ENCODE results near the gene BCL11A. TPM values are rescaled to one million over a fixed set of nuclear protein-coding genes. Genes with fewer than 3 reads are reported as not detected.

The BCL11A gene
- polyA plus RNA-seq, 1 donor (not counting 4 experiments of a cell fraction or from before 2014, with no cell fraction given): 5.0 TPM

DNA sequence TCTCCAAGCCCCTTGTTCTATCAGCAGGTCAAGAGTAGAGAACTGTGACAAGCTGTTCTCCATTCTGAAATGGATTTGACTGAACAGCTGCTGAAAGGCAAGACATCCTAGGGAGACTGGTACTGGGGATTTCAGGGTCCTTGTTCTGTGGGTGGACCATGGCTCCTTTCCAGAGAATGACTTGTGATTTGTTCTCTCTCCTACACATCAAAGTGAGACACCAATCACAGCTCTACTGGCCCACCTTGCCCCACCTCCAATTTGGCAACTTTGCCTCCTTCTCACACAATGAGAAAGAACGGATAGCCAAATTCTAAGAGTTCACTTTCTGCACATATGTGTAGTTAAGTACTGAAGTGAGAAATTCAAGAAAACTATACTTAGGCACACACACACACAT lies 67.4 kb downstream of the BCL11A start:
- H4K20me1 ChIP-seq (ENCODE audit: control insufficient read depth, extremely low read depth, insufficient read depth, low read length): no peaks in the 10 kb centered on the region
- no peaks in the 10 kb centered on the region for H3K9me3 ChIP-seq (ENCODE audit: control insufficient read depth, low read depth, low read length)
- no peaks in the 10 kb centered on the region for H3K79me2 ChIP-seq (ENCODE audit: control insufficient read depth, insufficient read depth, low read length)
- H3K4me1 ChIP-seq (ENCODE audit: control insufficient read depth, extremely low read depth, insufficient read depth, low read length): peaks cover 27% of the 10 kb centered on the region
- DNase-seq (ENCODE audit: low read depth, low spot score): no peak
- H3K27ac ChIP-seq (ENCODE audit: control insufficient read depth, insufficient read depth, low read length): no peak overlapping the region
- dilution Hi-C loops (cut with MboI; ENCODE audit: extremely low pct_ligation_motif_present, low sequenced_read_pairs): no loop called here
- no peak overlapping the region for H3K9ac ChIP-seq (ENCODE audit: control insufficient read depth, extremely low read depth, insufficient read depth, low read length)
- no peak overlapping the region for H3K4me2 ChIP-seq (ENCODE audit: control insufficient read depth, extremely low read depth, insufficient read depth, low read depth, low read length)
- no peak for FAIRE-seq
- H3K27me3 ChIP-seq (ENCODE audit: control insufficient read depth, extremely low read depth, insufficient read depth, low read length): no peaks in the 10 kb centered on the region
- no peak overlapping the region for H2AFZ ChIP-seq (ENCODE audit: control insufficient read depth, low read length)
- TF ChIP-seq EZH2 (IDR thresholded peaks at IDR 0.05; ENCODE audit: low read length): no peak
- TF ChIP-seq, protein P1, sequence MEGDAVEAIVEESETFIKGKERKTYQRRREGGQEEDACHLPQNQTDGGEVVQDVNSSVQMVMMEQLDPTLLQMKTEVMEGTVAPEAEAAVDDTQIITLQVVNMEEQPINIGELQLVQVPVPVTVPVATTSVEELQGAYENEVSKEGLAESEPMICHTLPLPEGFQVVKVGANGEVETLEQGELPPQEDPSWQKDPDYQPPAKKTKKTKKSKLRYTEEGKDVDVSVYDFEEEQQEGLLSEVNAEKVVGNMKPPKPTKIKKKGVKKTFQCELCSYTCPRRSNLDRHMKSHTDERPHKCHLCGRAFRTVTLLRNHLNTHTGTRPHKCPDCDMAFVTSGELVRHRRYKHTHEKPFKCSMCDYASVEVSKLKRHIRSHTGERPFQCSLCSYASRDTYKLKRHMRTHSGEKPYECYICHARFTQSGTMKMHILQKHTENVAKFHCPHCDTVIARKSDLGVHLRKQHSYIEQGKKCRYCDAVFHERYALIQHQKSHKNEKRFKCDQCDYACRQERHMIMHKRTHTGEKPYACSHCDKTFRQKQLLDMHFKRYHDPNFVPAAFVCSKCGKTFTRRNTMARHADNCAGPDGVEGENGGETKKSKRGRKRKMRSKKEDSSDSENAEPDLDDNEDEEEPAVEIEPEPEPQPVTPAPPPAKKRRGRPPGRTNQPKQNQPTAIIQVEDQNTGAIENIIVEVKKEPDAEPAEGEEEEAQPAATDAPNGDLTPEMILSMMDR (optimal IDR thresholded peaks at IDR 0.05 in 1 of 3, IDR thresholded peaks at IDR 0.05 in 1 of 3, conservative IDR thresholded peaks at IDR 0.05 in 1 of 3; ENCODE audit: extremely low read depth in 1 of 3, insufficient read depth in 2 of 3, low read length in 3 of 3): no peak
- no peak overlapping the region for H3K4me3 ChIP-seq (ENCODE audit: control insufficient read depth in 2 of 3, extremely low read depth in 1 of 3, insufficient read depth in 2 of 3, low read depth in 1 of 3, low read length in 3 of 3)
- peaks cover 0 to 1% of the 10 kb centered on the region in 2 experiments for H3K36me3 ChIP-seq (ENCODE audit: control insufficient read depth in 2 of 2, extremely low read depth in 1 of 2, insufficient read depth in 2 of 2, low read length in 2 of 2)
- H3K9me1 ChIP-seq (ENCODE audit: control insufficient read depth, extremely low read depth, insufficient read depth, low read length): no peaks in the 10 kb centered on the region

- H3K27ac ChIP-seq (ENCODE audit: control insufficient read depth, insufficient read depth, low read length): no peak overlapping the region
- dilution Hi-C loops (cut with MboI; ENCODE audit: extremely low pct_ligation_motif_present, low sequenced_read_pairs): no loop called here
- no peak overlapping the region for H2AFZ ChIP-seq (ENCODE audit: control insufficient read depth, low read length)
- TF ChIP-seq, protein P1 (optimal IDR thresholded peaks at IDR 0.05 in 1 of 3, IDR thresholded peaks at IDR 0.05 in 1 of 3, conservative IDR thresholded peaks at IDR 0.05 in 1 of 3; ENCODE audit: extremely low read depth in 1 of 3, insufficient read depth in 2 of 3, low read length in 3 of 3): no peak
- no peak for TF ChIP-seq EZH2 (IDR thresholded peaks at IDR 0.05; ENCODE audit: low read length)
- H3K36me3 ChIP-seq (ENCODE audit: control insufficient read depth in 2 of 2, extremely low read depth in 1 of 2, insufficient read depth in 2 of 2, low read length in 2 of 2): peaks cover 0 to 1% of the 10 kb centered on the region in 2 experiments
- H3K4me1 ChIP-seq (ENCODE audit: control insufficient read depth, extremely low read depth, insufficient read depth, low read length): peaks cover 28% of the 10 kb centered on the region
- no peak overlapping the region for H3K4me2 ChIP-seq (ENCODE audit: control insufficient read depth, extremely low read depth, insufficient read depth, low read depth, low read length)
- H3K9me1 ChIP-seq (ENCODE audit: control insufficient read depth, extremely low read depth, insufficient read depth, low read length): no peaks in the 10 kb centered on the region
- FAIRE-seq: no peak
- no peak overlapping the region for H3K4me3 ChIP-seq (ENCODE audit: control insufficient read depth in 2 of 3, extremely low read depth in 1 of 3, insufficient read depth in 2 of 3, low read depth in 1 of 3, low read length in 3 of 3)
- H3K9me3 ChIP-seq (ENCODE audit: control insufficient read depth, low read depth, low read length): no peaks in the 10 kb centered on the region
- no peak for DNase-seq (ENCODE audit: low read depth, low spot score)
- H3K27me3 ChIP-seq (ENCODE audit: control insufficient read depth, extremely low read depth, insufficient read depth, low read length): no peaks in the 10 kb centered on the region
- no peaks in the 10 kb centered on the region for H3K79me2 ChIP-seq (ENCODE audit: control insufficient read depth, insufficient read depth, low read length)
- no peak overlapping the region for H3K9ac ChIP-seq (ENCODE audit: control insufficient read depth, extremely low read depth, insufficient read depth, low read length)
- H4K20me1 ChIP-seq (ENCODE audit: control insufficient read depth, extremely low read depth, insufficient read depth, low read length): no peaks in the 10 kb centered on the region
Observed at GRCh38 chr2:60485550-60485949, 67.9 kb downstream of the BCL11A start.

Data from keratinocyte (primary cell).